ENCODE measurements around the gene DNAH11. TPM values are rescaled to one million over a fixed set of nuclear protein-coding genes. Genes with fewer than 3 reads are reported as not detected.

Gene DNAH11
- total RNA-seq, 1 donor from 2014 or later = 0.82 TPM

DNA sequence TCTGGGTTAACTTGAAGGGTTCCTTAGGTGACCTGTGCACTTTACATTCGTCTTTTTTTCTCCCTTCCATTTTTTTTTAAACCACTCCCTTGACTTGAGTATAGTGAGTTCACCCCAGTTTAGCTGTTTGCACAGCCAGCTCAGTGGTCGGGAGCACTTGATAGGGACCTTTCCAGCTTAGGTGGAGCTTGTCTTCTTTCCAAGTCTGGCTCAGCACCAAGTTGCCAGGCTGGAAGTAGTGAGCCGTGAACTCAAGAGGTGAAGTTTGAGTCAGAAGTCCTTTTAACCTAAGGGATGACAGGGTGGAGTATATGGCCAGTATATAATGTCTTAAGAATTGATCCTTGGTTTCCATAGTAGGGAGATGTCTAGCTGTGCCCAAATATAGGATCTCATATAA lies 7.2 kb downstream of the DNAH11 start:
- DNase-seq (ENCODE audit: low spot score in 2 of 2) (no peak), FAIRE-seq (no peak)

DNA sequence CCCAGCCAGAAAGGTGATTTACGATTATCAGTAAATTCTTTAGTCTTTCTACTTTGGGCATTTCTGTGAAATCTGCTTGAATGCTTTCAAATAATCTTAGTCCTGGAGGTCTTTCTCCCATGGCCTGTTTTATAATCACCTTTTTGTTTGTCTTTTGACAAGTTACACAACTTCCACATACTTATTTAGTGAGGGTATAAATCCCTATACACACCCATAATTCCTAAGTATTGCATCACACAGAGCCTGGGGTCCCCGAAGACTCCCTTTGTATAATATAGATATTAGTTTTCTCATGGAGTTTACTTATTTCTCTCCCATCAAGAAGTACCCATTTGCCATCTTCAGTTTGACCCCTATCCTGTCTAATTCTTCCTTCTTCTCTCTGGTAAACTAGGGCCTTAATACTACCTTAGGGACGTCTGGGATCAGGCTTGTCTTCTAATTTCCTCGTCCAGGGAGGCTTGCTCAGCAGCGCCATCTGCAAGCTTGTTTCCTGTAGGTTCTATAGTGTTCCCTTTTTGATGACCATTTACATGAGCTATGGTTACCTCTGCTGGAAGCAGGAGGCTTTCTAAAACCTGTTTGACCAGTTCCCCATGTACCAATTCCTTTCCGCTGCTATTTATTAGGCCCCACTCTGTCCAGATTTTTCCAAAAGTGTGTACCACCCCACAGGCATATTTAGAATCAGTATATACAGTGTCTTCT lies 8.1 kb downstream of the DNAH11 start:
- FAIRE-seq (no peak), DNase-seq (ENCODE audit: low spot score in 2 of 2) (no peak)

DNA sequence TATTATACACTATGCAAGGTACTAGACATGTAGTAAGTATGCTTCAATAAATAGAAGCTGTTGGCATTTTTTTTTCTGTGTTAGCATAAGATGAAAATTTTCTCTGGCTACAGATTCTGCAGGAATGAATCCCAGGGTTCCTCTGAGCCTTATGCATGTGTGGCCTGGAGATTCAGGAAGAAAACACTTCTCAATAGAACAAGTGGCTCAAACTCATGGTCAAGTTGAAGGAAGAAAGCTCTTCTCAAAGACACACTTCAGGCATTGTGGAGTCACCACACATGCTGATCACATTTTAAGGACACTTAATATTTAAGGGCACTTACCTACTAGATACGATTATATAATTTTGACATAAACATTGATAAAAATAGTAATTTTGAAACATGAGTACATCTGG lies 19.5 kb downstream of the DNAH11 start:
- FAIRE-seq (no peak), DNase-seq (ENCODE audit: low spot score in 2 of 2) (no peak)

DNA sequence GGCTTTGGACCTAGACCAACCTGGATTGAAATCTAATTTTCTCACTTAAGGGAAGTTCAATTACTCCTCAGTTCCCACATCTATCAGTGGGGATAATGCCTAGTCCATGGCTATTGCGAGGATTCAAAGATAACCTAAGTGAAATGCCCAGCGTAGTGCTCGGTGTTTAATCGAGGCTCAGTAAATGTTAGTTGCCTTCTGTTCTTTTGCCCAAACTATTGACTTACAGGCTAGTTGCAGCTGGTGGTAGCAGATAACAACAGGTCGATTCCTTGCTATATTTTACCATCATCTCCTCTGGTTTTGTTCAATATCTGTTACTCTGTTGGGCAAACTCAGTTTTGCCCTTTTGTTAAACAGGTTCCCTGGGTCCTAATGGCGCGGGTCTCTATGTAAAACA lies 22.8 kb downstream of the DNAH11 start:
- DNase-seq (ENCODE audit: low spot score in 2 of 2) (no peak), FAIRE-seq (no peak)

DNA sequence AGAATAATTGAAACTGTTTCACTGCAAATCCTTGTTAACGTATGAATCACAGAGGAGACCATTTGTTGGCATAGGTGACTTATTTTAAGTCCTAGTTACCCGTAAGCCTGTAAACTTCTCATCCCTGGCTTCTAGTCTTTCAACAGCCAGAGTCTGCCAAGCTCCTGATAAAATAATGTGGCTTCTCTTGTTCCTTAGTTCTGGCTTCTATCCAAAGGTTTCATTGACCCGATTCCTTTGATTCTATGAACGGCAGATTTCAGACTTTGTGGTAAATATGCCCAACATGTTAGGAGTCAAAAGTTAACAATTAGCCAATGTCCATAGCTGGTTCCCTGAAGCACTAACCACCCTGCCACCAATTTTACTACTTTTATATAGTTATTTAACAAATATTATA lies 23.3 kb downstream of the DNAH11 start:
- DNase-seq (ENCODE audit: low spot score in 2 of 2) (no peak), FAIRE-seq (no peak)

DNA sequence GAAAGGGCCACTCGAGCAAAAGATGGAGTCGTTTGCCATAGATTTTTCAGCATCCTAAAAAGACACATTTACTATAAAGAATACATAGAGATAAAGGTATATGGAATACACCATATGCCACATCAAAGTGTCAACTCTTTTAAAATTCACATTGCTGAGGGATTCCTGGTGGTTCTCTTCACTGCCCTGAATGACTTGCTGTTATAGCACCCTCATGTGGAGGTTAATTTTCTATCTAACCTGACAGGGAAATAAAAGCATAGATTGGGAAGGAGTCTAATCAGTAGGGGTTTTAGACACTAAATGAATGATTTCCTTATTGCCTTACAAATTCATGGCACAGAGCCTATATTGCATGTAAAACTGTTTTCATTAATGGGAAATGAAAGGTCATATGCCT lies 25.9 kb downstream of the DNAH11 start:
- no peak for FAIRE-seq
- DNase-seq (ENCODE audit: low spot score in 2 of 2) = no peak

DNA sequence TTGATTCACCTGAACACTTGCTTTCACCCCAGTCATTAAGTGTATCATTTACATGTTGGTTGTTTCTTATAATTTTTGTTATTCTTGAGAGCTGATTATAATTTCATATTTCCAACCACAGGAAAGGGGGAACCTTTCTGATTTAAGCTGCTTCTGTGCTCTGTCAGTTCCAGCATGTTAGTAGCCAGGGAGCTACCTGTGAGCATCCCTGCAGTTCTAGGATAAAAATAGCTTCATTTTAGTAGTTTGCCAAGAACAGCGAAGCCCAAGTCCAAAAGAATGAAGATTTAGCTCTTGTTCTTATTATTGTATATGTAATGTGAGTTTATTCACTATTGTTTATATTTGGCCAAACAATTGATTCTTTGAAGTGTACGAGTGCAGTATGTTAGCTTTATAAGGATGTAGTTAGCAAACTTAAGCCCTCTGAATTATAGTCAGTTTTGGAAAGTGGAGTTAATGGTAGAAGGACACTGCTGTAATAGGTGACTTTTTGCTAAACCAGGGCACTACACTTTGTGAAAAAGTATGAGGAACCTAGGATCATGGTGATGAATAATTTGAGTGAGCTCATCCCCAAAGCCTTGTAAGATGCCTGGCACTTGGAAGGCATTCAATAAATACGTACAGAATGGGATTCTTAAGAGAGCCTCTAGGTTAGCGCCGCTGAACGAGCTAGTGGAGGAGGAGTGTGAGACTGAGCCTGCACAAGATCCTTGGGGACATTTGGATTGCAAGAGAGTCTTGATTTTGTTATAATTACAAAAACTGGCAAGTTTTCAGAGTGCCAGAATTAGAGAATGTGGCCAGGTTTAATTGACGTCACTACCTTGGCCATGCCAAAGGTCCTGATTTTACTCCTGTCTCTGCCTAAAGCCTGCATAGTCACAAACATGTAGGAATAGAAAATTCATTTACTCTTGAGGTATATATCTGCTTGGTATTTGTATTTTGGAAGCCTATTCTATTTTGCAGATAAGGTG lies 29.8 kb downstream of the DNAH11 start:
- FAIRE-seq = no peak
- DNase-seq (ENCODE audit: low spot score in 2 of 2) = no peak

DNA sequence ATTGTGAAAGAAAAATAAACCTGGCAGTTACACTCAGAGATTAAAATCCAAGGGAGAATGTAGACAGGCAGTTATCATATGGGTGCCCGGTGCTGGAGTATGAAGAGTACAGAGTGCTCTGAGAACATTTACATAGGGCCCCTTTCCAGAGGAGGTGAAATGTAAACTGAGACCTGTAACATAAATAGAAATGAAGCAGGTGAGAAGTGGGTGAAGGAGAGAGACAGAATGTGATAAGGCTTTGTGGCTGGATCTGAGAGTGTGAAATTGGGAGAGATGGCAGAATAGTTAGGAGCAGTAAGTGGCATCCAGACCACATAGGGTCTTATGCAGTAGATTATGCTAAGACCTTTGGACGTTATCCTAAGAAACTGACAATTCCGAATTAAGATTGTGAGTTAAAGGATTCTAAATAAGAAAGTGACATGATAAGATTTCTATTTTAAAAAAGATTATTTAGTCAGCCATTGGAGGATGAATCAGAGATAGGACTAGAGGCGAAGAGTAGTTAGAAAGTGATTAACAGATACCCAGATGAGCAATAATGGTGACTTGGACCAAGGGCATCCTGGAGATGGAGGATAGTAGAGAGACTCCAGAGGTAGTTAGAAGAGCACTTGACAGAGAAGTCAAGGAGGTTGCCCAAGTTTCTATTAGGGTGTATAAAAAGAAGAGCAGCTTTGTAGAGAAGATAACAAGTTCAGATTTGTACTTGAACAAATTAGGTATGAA lies 36.7 kb downstream of the DNAH11 start:
- FAIRE-seq (no peak), DNase-seq (ENCODE audit: low spot score in 2 of 2) (no peak)

DNA sequence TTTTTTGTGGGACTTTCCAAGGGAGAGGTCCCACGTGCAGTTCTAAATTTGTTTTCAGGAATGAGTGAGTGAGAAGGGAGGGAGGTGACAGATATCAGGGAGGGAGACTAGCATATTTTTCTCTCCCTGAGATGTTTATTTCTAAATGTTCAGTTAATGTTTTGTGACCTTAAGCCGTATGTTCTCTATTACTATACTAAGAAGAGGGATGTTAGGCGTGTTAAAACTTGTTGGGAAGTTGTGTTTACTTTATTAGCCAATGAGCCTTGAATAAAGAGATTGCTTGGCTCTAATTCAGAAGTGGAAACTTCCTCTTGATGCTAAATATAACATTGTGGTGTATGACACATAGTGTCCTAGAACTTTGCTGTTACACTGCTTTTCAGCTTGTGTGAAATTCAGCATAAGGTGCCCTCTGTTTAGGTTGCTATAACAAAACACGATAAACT lies 37.3 kb downstream of the DNAH11 start:
- FAIRE-seq (no peak), DNase-seq (ENCODE audit: low spot score in 2 of 2) (no peak)

DNA sequence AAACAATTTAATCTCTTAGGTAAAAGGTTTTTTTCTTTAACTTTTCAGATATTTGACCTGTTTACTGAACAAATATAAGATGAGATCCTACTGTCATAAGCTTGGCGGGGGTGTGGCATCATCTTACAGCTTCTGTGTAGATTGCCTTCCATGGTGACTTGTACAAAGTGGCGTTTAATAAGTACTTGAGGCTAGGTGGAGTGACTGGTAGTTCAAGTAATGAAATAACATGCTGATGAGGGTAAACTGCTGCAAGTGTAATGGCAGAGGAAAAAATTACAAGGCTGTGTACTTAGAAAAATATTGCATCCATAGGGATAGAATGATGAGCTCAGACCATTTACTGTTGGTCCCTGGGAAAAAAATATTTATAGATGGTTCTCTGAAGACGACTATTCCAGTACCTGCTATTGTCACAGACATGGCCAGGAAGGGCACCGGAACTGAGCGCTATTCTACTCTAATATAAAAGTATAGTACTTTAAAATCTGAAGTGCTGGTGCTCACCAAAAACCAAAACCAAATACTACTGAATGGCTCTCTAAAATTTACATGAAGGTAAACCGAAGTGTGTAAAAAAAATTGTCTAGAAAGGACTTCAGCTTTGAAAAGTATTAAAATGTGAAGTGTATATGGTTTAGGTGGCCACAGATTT lies 42.4 kb downstream of the DNAH11 start:
- DNase-seq (ENCODE audit: low spot score in 2 of 2) (no peak), FAIRE-seq (no peak)

DNA sequence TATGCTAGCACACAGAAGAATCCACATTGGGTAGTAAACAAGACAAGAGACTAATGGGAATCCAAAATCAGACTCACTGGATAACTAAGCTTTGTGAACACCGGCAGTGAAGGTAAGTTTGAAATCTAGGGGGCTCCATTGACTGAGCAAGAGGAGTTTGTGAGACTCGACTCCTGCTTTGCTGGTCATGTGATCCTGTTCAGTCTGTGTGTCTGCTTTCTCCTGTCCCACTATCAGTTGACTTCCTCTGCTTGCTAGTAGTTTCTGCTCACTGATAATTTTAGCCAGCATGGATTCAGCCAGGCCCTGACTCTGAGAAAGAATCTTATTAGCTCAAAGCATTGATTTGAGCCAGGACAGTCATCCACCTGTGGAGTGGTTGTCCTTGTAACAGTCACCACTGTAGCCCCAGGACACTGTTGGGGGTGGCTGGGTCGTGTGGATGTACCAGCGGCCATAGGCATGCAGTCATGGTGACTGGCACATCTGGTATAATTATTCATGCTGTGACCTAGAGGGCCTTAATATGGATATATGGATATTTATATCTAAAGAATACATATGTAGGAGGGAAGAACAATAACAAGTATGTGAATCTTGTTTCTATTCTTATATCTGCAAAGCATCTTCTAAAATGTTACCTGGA lies 44.4 kb downstream of the DNAH11 start:
- FAIRE-seq (no peak), DNase-seq (ENCODE audit: low spot score in 2 of 2) (no peak)

DNA sequence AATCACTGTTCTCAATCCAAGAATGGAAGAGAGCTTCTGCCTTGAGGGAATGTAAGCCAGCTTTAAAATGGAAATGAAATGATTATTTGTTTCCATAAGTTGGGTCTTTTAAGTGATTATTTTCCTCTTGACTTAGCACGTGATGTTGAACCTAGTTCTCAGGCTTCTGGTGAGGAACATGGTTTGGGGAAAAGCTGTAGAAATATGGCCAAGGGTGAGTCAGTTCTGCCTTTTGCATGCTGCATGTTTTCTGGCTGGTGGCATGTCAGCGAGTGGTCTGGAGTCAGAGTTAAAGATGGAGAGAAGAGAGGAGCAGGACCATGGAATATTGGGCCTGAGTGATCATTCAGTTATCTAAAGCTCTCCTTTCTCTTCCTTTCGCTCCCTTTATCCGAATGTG lies 54.0 kb downstream of the DNAH11 start:
- FAIRE-seq (no peak), DNase-seq (ENCODE audit: low spot score in 2 of 2) (no peak)

DNA sequence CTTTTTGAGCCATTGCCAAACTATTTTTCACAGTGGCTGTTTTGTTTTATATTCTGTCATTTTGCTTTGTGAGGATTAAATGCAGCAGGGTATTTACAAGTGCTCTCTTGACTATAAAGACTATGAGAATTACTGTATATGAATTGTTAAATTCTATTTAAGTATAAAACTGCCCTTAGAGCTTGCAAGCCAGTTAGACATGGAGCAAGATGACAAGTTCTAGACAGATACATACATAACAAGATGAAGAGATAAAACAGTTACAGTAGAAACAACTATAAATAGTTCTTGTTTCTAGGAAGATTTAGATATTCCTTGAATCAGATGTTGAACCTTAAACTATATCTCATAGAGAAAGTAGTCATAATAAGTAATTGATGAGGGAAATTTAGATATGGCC lies 60.6 kb downstream of the DNAH11 start:
- FAIRE-seq (no peak), DNase-seq (ENCODE audit: low spot score in 2 of 2) (no peak)

DNA sequence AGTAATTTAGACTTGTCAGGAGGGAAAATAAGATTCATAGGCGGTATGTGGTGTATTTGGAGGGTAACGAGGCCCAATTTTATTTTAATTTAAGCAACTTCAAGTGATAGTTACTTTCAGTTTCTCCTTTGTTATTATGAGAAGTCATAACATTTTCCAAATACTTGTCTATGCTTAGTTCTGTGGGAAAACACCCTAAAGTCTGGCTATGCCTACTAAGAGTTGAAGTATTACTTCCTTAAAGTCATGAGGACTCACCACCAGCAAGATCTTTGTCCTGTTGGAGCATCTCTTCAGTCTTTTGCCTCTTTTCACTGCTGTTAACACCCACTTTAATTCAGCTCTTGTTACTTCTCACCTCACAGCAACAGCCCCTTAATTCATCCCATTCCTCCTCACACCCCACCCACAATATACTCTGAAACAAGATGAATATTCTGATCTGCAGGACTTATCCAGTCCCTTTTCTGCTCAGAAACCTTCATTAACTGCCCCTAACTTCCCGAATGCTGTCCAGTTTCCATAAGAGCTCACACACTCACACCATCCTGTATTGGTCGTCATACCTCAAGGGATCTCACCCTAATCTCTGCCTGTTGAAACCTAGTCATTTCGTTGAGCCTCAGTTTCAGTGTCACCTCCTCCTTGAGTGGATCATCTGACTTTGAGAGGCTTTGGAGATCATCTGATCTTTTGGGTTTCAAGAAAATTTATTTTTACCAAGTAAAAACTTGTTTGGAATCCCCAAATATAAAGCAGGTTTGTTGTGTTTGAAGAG lies 61.3 kb downstream of the DNAH11 start:
- FAIRE-seq (no peak), DNase-seq (ENCODE audit: low spot score in 2 of 2) (no peak)

DNA sequence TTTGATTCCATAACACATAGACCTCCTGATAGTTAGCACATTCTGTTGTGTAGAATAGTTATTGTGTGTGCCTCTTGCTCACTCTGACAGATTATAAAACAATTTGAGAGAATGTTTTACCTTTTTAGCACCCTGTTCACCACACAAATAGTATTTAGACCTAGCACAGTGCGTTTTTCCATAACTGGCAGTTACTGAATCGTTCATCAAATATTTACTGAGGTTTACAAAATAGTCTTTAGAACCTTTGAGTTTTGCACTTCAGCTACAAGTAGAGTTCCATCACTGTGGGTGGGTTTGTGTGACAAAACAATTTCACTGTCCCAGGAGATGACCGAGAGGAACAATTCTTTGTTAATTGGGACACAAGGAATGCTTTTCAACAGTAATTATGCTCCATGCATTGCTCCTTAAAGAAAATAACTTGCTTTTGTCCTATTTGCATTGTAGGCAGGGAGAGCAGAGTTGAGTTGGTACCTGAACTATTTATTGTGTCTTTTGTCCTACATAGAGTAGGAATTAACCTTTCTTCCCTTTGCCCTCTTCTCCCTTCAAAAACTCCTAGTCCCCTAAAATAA lies 62.3 kb downstream of the DNAH11 start:
- FAIRE-seq (no peak), DNase-seq (ENCODE audit: low spot score in 2 of 2) (no peak)

DNA sequence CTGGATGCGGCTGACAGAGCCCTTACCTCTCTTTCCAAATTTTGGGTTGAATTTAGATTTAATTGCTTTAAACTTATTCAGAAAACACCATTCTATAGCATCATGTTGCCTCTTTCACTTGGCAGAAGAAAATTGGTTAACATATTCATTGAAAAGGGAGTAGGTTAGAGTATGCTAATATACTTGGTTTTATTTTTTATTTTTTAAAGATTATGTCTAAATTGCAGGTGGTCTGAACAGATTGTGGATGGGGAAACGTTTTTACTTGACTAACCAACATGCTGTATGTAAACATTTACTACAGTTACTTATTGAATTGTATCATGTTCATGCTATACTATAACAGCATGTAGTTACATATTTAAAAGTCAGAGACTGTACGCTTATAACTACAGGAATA lies 65.6 kb downstream of the DNAH11 start:
- DNase-seq (ENCODE audit: low spot score in 2 of 2) (no peak), FAIRE-seq (no peak)

DNA sequence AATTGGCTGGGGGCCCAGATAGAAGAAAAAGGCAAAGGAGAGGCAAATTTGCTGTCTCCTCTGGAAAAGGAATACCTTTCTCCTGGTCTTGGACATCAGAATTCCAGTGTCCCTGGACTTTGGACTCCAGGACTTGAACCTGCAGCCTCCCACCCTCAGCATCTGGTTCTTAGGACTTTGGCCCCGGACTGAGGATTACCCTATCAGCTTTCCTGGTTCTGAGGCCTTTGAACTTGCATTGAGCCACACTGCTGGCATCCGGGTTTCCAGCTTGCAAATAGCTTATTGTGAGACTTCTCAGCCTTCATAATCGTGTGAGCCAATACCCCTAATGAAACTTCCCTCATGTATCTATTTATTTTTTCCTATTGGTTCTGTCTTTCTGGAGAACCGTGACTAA lies 68.3 kb downstream of the DNAH11 start:
- FAIRE-seq (no peak), DNase-seq (ENCODE audit: low spot score in 2 of 2) (no peak)

DNA sequence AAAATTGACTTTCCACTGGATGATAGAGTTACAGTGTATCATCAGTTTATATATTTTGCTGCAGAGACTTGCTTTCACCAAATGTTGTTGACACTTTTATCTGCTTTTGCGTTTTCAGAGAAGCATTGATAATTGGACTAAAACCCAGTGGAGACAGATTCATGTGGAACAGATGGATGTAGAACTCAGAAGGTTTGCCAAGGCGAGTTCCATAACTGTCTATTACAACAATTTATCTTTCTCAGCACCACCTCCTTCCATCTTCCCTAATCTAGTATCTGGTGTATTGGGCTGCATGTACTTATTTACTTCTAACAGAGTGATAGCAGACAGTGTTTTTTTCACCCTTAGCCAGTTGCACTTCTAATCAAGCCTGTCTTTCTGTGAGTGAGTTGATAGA lies 73.3 kb downstream of the DNAH11 start:
- no peak for DNase-seq (ENCODE audit: low spot score in 2 of 2)
- FAIRE-seq = no peak

Data from frontal cortex (tissue), 4 donors.